AG04449 (cell line): ENCODE measurements around the gene SEPTIN10.
A peak's percentile ranks its signal among the peaks of the same experiment; 100 is the strongest.

Source experiments
- CTCF ChIA-PET: fragments of 350-600 bp; formaldehyde crosslinking; extraction: SDS; loops from one replicate; lab custom pipeline; 2021; ENCODE audit warnings: antibody characterized with exemption; lab: Yijun Ruan, JAX
- POLR2A ChIA-PET: fragments of 400-600, 350-600 bp; formaldehyde crosslinking; extraction: SDS; loops from one replicate; lab custom pipeline; 2020; ENCODE audit warnings: antibody characterized with exemption, inconsistent platforms; lab: Yijun Ruan, JAX
- DNase-seq: peaks from one replicate; pipeline ENCODE4 v3.0.0-alpha.2; 2010; ENCODE audit warnings: low read depth, low spot score
- H3K4me3 ChIP-seq: 2 replicates; pipeline ENCODE4 v1.5.1; 2011; ENCODE audit warnings: low read depth, mild to moderate bottlenecking, control low read depth, low read length
- TF ChIP-seq, protein P1 (sequence below): IDR thresholded peaks from one replicate; pipeline ENCODE4 v1.5.1; 2011; ENCODE audit warnings: mild to moderate bottlenecking, moderate library complexity, low read length, control low read depth, inconsistent platforms; ENCODE audit not compliant: insufficient read depth; ENCODE audit errors: missing control alignments

Gene SEPTIN10

DNA sequence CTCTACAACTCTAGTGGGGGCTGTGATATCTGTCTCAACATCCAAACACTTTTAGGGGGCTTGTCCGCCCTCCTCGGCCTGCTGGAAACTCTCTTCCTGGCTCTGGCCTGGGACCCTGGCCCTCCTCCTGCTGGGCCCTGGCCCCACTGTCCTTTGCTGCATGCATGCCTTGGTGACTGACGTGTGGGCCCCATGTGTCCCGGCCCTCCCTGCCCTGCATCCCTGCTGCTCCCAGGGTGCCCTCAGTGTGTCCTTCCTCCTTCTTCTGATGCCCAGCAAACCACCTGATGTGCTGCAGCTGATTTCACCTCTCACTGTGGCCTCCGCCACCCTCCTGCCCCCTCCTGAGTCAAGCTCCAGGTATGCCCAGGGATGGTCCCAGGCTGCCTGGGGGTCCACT, 101.7 kb downstream of the SEPTIN10 start:
- DNase-seq: no peak
- no peak overlapping the region for H3K4me3 ChIP-seq
- TF ChIP-seq, protein P1, sequence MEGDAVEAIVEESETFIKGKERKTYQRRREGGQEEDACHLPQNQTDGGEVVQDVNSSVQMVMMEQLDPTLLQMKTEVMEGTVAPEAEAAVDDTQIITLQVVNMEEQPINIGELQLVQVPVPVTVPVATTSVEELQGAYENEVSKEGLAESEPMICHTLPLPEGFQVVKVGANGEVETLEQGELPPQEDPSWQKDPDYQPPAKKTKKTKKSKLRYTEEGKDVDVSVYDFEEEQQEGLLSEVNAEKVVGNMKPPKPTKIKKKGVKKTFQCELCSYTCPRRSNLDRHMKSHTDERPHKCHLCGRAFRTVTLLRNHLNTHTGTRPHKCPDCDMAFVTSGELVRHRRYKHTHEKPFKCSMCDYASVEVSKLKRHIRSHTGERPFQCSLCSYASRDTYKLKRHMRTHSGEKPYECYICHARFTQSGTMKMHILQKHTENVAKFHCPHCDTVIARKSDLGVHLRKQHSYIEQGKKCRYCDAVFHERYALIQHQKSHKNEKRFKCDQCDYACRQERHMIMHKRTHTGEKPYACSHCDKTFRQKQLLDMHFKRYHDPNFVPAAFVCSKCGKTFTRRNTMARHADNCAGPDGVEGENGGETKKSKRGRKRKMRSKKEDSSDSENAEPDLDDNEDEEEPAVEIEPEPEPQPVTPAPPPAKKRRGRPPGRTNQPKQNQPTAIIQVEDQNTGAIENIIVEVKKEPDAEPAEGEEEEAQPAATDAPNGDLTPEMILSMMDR: no peak
- POLR2A ChIA-PET: no interaction called here
- CTCF ChIA-PET: interaction anchor here (0.6 to 9.8 kb wide), 6 partner anchors 13 to 382 kb away, joined by 3 to 155 read pairs (median 16); partner anchors contain the start of gene SH3RF3

DNA sequence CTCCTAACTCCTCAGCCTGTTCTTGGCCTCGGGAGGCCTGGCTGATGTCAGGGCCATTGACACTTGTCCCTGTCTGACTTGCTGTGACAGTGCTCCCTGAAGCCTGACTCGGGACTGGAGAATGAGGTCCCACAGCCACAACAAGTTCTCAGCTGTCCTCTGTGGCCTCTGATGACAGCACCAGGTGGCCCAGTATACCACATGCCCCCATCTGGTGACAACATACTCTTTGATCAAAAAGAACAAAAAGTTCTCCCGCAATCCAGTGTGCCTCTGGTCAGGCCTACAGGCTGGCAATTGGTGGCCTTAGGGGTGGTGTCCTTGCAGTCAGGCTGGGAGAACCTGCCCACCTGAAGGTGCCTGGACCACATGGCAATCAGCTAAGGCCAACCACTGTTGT, 102.6 kb downstream of the SEPTIN10 start:
- H3K4me3 ChIP-seq: no peak overlapping the region
- TF ChIP-seq, protein P1: no peak
- no peak for DNase-seq
- ChIA-PET CTCF (interaction anchor here (0.9 to 9.8 kb wide), 33 partner anchors 12 to 721 kb away, joined by 3 to 155 read pairs (median 5); partner anchors contain the start of gene SH3RF3), POLR2A (no interaction called here)

DNA sequence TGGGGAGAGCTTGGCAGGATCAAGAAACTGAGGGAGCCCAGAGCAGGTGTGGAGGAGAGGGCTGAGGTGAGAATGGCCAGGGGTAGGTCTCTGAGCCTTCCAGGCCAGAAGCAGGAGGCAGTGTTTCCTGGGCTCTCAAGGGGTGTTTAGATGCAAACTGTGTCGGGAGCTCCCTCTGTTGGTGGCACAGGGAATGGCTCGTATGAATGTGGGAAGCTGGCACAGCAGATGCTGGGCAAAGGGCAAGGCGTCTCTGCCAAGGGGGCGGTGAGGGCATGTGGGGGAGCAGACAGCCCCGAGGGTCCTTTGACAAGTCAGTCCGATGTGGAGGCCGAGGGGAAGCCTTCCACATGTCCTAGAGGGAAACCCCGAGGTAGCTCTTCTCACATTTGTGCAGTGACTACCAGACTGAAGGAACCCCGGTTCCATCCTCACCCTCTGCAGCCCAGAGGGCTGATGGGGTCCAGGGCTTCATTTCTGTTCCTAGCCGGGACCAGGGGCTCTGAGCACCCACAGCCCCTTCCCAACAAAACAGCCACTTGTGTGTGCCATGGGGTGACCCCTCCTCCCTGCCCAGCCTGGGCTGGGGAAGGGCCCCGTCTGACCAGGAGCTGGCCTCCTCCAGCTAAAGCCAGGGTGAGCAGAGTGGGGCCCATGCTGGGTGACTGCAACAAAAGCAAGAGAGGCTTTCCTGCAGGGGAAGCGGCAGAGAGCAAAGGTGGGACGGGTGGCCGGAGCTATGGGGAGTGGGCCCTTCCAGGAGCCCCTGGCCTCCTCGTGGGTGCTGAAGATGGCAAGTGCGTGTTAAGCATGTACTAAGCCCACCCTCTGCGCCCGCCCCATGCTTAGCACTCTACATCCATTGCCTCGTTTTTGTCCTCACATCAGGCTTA, 103.4 kb downstream of the SEPTIN10 start:
- ChIA-PET CTCF (interaction anchor here (0.7 to 9.8 kb wide), 79 partner anchors 8 to 721 kb away, joined by 3 to 155 read pairs (median 4); partner anchors contain the start of gene SH3RF3), POLR2A (no interaction called here)
- no peak for DNase-seq
- TF ChIP-seq, protein P1: peak; percentile 92
- H3K4me3 ChIP-seq: no peak overlapping the region

DNA sequence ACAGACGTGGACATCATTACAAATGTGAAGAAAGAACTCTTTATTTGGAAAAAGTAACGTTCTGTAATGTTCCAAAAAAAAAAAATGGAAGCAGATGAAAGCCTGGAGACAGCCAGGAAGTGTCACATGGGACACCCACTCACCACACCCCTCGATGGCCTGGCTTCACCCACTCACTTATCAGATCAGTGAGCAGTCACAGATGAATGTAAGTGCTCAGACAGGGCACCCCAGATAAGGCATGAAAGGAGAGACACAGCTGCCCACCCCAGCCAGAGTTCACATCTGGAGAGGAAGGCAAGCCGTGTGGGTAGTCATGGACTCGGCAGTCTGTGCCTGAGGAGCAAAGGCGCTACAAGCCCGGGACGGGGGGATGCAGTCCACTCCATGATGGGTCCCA, 105.2 kb downstream of the SEPTIN10 start:
- no peak overlapping the region for H3K4me3 ChIP-seq
- DNase-seq: no peak
- CTCF ChIA-PET: interaction anchor here (1.1 to 9.8 kb wide), 7 partner anchors 10 to 581 kb away, joined by 3 to 155 read pairs (median 13); partner anchors contain the start of gene SH3RF3
- POLR2A ChIA-PET: no interaction called here
- TF ChIP-seq, protein P1: no peak

DNA sequence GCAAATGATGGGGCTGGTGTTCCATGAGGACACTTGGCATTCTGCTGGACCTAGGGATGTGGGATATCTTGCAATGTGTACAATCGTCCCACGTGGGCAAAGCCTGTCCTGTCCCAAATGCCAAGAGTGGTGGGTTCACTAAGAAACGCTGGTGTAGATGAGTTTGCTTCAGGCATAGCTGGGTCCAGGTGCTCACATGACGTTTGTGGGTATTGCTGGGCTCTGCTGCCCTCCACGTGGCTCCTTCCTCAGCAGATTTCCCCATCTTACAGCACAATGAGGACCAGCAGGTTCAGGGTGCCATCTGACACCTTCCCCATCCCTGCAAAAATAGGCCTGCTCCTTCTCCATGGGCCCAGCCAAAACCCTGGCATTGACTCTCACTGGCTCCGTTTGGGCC, 105.9 kb downstream of the SEPTIN10 start:
- ChIA-PET CTCF (interaction anchor here (1.1 to 9.8 kb wide), 3 partner anchors 9 to 378 kb away, joined by 3 to 155 read pairs (median 101); partner anchors contain the start of gene SH3RF3), POLR2A (no interaction called here)
- DNase-seq: no peak
- no peak overlapping the region for H3K4me3 ChIP-seq
- TF ChIP-seq, protein P1: no peak

DNA sequence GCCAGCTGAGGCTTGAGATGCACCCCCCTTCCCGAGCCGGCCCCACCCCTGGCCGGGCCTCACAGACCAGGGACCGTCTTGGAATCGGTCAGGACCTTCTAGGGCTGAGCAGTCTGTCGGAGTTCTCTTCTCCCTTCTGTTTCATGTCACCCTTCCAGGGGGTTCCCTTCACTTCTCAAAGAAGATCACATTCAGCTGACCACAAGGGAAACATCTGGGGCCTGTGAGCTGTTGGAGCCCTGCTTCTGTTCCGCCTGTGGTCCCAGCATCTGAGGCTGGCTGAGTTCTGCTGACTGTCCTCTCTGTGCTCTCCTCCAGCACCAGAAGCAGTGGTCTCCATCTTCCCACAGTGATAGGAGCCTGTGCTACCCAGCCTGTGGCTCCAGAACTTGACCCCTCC, 106.5 kb downstream of the SEPTIN10 start:
- TF ChIP-seq, protein P1: no peak
- no peak for DNase-seq
- CTCF ChIA-PET: interaction anchor here (1.1 to 9.8 kb wide), 3 partner anchors 9 to 377 kb away, joined by 3 to 155 read pairs (median 101); partner anchors contain the start of gene SH3RF3
- H3K4me3 ChIP-seq: no peak overlapping the region
- POLR2A ChIA-PET: no interaction called here
